Measurements from ENCODE around the gene CFAP141. TPM values are rescaled to one million over a fixed set of nuclear protein-coding genes. Genes with fewer than 3 reads are reported as not detected.
"Not testable (repeated sequence)": the region's sequence is repeated elsewhere in the genome, so short reads cannot be mapped to it uniquely, and the experiment has no call there.

The CFAP141 gene
- polyA plus RNA-seq, 2 of the 4 experiments (the other 2 are of a cell fraction): not detected

- TF ChIP-seq CTCF (IDR thresholded peaks at IDR 0.05) (no peak), RARB (CRISPR knock-in tag; IDR thresholded peaks at IDR 0.05) (no peak), ZSCAN20 (CRISPR knock-in tag; IDR thresholded peaks at IDR 0.05) (no peak)
Measured at GRCh38 chr1:154236855-154237254, 30.7 kb upstream of the CFAP141 start (continued).

GRCh38 chr1:154233127-154233526 is 27.0 kb upstream of the CFAP141 start:
- H3K4me3 ChIP-seq; ATAC-seq; FAIRE-seq; H3K9me3 ChIP-seq; H3K4me2 ChIP-seq; POLR2A ChIA-PET; DNase-seq (ENCODE audit: low read depth in 1 of 2, low spot score in 1 of 2); H3K4me1 ChIP-seq; H3K27ac ChIP-seq: not testable (repeated sequence)
- CTCF ChIA-PET: interaction anchor here (0.9 kb wide), 1 partner anchor 11 kb away, joined by 3 read pairs; no protein-coding TSS in a partner anchor
- WGBS (ENCODE audit: missing lambda C conversion rate): 95% methylated on average over 12 of the region's 12 CpGs

GRCh38 chr1:154231112-154231511 is 25.0 kb upstream of the CFAP141 start:
- ChIA-PET POLR2A (interaction anchor here (1.0 kb wide), 1 partner anchor 11 kb away, joined by 3 read pairs; a partner anchor contains a TSS), CTCF (interaction anchor here (0.8 to 1.7 kb wide), 4 partner anchors 8 to 41 kb away, joined by 3 to 9 read pairs (median 4); no protein-coding TSS in a partner anchor)
- not testable (repeated sequence) for H3K4me1 ChIP-seq; H3K4me3 ChIP-seq; H3K27ac ChIP-seq; ATAC-seq; H3K9me3 ChIP-seq; FAIRE-seq; DNase-seq (ENCODE audit: low read depth in 1 of 2, low spot score in 1 of 2); H3K4me2 ChIP-seq
- WGBS (ENCODE audit: missing lambda C conversion rate): 92% methylated on average over 3 of the region's 3 CpGs

- FAIRE-seq (no peak), ATAC-seq (no peak), DNase-seq (ENCODE audit: low read depth in 1 of 2, low spot score in 1 of 2) (no peak)
- peaks cover 27% of the 10 kb centered on the region for H3K4me1 ChIP-seq
- H3K9me3 ChIP-seq: no peaks in the 10 kb centered on the region
- H3K4me3 ChIP-seq: no peak overlapping the region
- H3K4me2 ChIP-seq: no peak overlapping the region
- 93% methylated on average over 2 of the region's 2 CpGs for WGBS (ENCODE audit: missing lambda C conversion rate)
- H3K27ac ChIP-seq: no peak overlapping the region
- ChIA-PET POLR2A (no interaction called here), CTCF (interaction anchor here (1.0 kb wide), 1 partner anchor 110 kb away, joined by 3 read pairs; no protein-coding TSS in a partner anchor)
- TF ChIP-seq HDAC2 (IDR thresholded peaks at IDR 0.05) (no peak), RNF2 (IDR thresholded peaks at IDR 0.05; ENCODE audit: borderline replicate concordance, low read depth) (no peak), HOXB5 (CRISPR knock-in tag; IDR thresholded peaks at IDR 0.05) (no peak), EHF (CRISPR knock-in tag; IDR thresholded peaks at IDR 0.05) (no peak), NPAS2 (CRISPR knock-in tag; IDR thresholded peaks at IDR 0.05; ENCODE audit: borderline replicate concordance) (no peak), POLR2AphosphoS2 (conservative IDR thresholded peaks at IDR 0.05; ENCODE audit: low read length) (no peak), CHD4 (IDR thresholded peaks at IDR 0.05; ENCODE audit: borderline replicate concordance) (no peak), ELK1 (IDR thresholded peaks at IDR 0.05; ENCODE audit: low read depth, low read length) (no peak), NR3C1 (IDR thresholded peaks at IDR 0.05) (no peak), E2F6 (IDR thresholded peaks at IDR 0.05; ENCODE audit: borderline replicate concordance, low read depth) (no peak)
Measured at GRCh38 chr1:154225370-154225769, 19.2 kb upstream of the CFAP141 start.

GRCh38 chr1:154223621-154224020 is 17.5 kb upstream of the CFAP141 start:
- 94% methylated on average over 2 of the region's 2 CpGs for WGBS (ENCODE audit: missing lambda C conversion rate)
- Histone ChIP-seq H3K4me1 (peaks cover 33% of the 10 kb centered on the region), H3K27ac (no peak overlapping the region), H3K9me3 (no peaks in the 10 kb centered on the region), H3K4me2 (peak overlapping the region; percentile 80), H3K4me3 (no peak overlapping the region)
- CTCF ChIA-PET: interaction anchor here (1.2 to 1.9 kb wide), 3 partner anchors 24 to 25 kb away, joined by 3 to 7 read pairs (median 4); no protein-coding TSS in a partner anchor
- ATAC-seq: no peak
- DNase-seq (ENCODE audit: low read depth in 1 of 2, low spot score in 1 of 2): no peak
- FAIRE-seq: no peak
- TF ChIP-seq MAX (IDR thresholded peaks at IDR 0.05) (no peak), CTCF (IDR thresholded peaks at IDR 0.05) (no peak), FOSB (CRISPR knock-in tag; IDR thresholded peaks at IDR 0.05) (no peak), USF2 (IDR thresholded peaks at IDR 0.05) (no peak), JUN (IDR thresholded peaks at IDR 0.05) (no peak), KDM1A (IDR thresholded peaks at IDR 0.05; ENCODE audit: low read depth) (no peak), EHF (CRISPR knock-in tag; IDR thresholded peaks at IDR 0.05) (no peak), RAD21 (conservative IDR thresholded peaks at IDR 0.05 in 1 of 2, IDR thresholded peaks at IDR 0.05 in 1 of 2) (no peak), PBX3 (IDR thresholded peaks at IDR 0.05) (no peak), POLR2AphosphoS2 (conservative IDR thresholded peaks at IDR 0.05; ENCODE audit: low read length) (no peak)
- POLR2A ChIA-PET: no interaction called here

Data from A549 (cell line).